Renal cortex interstitium (tissue), 11 donors: Measurements from ENCODE around the gene RNF19B. TPM values are rescaled to one million over a fixed set of nuclear protein-coding genes. Genes with fewer than 3 reads are reported as not detected.
"Not testable (repeated sequence)": the region's sequence is repeated elsewhere in the genome, so short reads cannot be mapped to it uniquely, and the experiment has no call there.

Source experiments
- DNase-seq, 11 donors: peaks; one replicate each; pipeline ENCODE4 v3.0.0-alpha.2; 2013; ENCODE audit warnings: low read depth in 9 of 11, low spot score in 4 of 11; ENCODE audit errors: extremely low read depth in 1 of 11
- polyA plus RNA-seq, 3 donors: library from polyadenylated mRNA; unstranded; fragments of 120-200 nt; gene quantifications; one replicate each; pipeline ENCODE4 v1.2.1, GENCODE V29; 2013; ENCODE audit not compliant: insufficient read length in 3 of 3

Gene RNF19B
- polyA plus RNA-seq, 3 donors = 16.6 to 17.4 (median 16.7) TPM

GRCh38 chr1:32977546-32978087, 13.0 kb upstream of the RNF19B start:
- DNase-seq = no peak

DNA sequence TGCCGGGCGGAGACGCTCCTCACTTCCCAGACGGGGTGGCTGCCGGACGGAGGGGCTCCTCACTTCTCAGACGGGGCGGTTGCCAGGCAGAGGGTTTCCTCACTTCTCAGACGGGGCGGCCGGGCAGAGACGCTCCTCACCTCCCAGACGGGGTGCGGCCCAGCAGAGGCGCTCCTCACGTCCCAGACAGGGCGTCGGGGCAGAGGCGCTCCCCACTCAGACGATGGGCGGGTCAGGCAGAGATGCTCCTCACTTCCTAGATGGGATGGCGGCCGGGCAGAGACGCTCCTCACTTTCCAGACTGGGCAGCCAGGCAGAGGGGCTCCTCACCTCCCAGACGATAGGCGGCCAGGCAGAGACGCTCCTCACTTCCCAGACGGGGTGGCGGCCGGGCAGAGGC, 10.4 kb upstream of the RNF19B start:
- DNase-seq = not testable (repeated sequence)

- DNase-seq = not testable (repeated sequence)
Observed at GRCh38 chr1:32973458-32973857, 8.8 kb upstream of the RNF19B start.

GRCh38 chr1:32972814-32973428, 8.3 kb upstream of the RNF19B start:
- peak in 9 of 11 donors; percentile 57 to 78 (median 70) for DNase-seq

- no peak for DNase-seq
Observed at GRCh38 chr1:32971576-32971975, 7.0 kb upstream of the RNF19B start.

DNA sequence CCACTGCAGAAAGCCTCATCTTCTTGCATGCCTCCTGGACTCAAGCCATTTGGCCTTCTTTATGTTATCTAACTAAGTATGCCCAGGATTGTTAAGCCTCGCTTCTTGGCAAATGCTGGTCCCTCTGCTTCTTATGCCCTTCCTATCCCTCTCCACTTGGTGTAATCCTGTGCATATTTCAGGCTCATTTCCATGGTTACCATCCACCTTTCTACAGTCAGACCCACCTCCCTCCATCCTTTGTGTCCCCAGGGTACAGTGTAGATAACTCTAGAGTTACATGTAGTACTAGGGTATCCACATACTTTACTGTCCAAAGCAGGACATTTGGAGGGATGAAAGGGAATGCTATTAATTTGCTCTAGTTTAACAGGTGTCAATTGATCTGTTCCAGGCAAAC, 6.5 kb upstream of the RNF19B start:
- no peak for DNase-seq

DNA sequence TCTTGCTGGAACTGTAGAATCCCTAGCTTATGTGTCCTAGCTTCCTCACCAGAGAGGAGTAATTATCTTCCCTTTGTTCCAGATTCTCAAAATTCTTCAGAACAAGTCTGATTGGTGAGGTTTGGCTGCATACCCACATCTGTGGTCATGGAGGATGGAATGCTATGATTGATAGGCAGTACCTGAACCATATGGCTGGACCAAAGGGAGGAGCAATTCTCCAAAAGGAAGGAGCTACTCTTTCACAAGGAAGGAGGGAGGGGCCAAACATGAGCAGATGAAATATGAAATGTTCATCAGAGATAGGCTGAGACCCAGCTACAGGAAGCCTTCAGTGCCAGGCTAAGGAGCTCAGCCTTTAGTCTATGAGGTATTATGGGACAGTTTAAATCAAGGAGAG, 5.0 kb upstream of the RNF19B start:
- no peak for DNase-seq

GRCh38 chr1:32967888-32968568, 3.4 kb upstream of the RNF19B start:
- DNase-seq = no peak

DNA sequence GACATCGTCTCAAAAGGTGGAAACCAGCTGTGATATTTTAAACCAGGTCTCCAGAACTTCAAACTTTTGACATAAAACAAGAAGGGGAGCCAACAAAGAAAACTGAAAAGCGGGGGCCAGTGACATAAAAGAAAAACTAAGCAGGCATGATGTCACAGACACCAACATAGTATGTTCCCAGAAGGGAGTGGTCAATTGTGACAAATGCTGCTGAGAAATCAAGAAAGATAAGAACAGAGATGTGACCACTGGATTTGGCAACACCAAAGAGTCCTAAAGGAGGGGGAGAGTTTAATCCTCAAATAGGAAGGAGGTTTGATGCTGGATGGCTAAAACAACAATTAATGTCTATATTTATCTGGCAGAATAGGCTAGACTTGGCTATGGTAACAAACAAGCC, 2.3 kb upstream of the RNF19B start:
- DNase-seq = no peak

- peak in 1 of 11 donors; percentile 29 for DNase-seq
Observed at GRCh38 chr1:32965251-32965747, 690 bp upstream of the RNF19B start.

DNA sequence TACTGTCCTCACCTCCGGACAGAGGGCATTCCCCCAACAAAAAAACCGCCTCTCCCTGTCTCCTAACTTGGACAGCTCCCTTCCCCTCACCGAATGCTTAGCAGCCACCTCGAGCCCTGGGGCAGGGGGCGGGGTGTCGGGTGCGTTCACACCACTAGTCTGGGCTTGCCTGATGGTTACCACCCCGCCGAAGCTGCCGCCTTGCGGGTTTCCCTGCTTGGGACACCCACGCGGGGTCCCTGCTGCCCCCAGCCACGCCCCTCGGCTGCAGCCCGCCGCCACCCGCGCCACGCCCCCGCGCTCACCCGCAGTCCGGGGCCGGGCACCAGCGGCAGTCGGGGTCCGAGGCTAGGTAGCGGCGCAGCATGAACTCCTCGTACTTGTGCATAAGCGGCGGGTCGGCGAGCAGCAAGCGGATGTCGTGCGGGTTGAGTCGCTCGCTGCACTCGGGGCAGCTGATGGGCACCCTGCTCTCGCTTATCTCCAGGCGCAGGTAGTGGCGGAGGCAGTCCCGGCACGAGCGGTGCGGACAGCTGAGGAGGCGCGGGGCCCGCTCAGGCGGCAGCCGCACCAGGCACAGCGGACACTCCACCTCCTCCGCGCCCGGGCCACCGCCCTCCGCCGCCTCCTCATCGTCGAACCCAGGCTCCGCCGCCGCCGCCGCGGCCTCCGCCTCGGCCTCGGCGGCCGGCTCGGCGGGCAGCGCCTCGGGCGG, 706 bp downstream of the RNF19B start:
- peak in 4 of 11 donors; percentile 32 to 43 (median 38) for DNase-seq

DNA sequence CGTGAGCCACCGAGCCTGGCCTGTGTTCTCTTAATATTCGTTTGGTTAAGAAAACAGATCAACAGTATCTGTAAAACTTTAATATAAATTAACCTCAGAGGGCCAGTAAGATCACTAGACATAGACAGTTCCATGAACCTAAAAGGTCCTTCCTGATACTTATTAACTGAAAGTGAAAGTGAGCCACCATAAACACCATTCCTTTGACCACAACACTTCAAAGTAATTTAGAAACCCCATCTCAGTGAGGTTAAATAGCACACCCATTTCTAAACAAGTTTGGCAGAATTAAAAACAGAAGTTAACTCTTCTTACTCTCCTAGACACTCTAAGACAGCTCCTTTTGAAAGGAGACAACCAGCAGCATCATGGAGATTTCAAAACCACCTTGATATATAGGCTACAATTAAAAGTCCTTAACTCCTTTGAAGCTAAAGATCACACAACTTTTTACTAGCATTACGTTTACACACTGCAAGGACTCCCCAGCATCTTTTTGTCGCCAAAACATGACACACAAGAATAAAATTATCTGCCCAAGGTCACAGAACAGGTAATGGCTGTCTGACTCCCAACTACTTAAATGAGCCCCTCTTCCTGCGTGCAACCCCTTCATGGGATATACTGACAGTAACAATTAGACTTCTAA, 2.2 kb downstream of the RNF19B start:
- DNase-seq = no peak

GRCh38 chr1:32960819-32961355, 3.7 kb downstream of the RNF19B start:
- DNase-seq = no peak

DNA sequence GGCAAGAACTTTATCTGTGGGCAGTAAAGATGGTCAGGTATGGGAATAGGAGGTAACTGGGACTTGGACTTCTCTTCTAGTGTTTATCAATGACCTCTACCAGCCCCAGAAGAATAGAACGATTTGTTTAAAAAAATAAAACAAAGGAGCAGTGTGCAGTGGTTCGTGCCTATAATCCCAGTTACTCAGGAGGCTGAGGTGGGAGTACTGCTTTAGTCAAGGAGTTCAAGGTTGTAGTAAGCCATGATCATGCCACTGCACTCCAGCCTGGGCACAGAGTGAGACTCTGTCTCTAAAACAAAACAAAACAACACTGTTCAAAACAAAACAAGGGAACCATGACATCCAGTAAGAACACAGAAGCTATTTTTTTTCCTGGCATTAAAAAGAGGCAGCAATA, 4.3 kb downstream of the RNF19B start:
- DNase-seq = no peak

GRCh38 chr1:32958827-32959226, 5.8 kb downstream of the RNF19B start:
- no peak for DNase-seq

- no peak for DNase-seq
Observed at GRCh38 chr1:32957017-32957416, 7.6 kb downstream of the RNF19B start.

GRCh38 chr1:32954168-32954567, 10.4 kb downstream of the RNF19B start:
- DNase-seq = no peak

- no peak for DNase-seq
Observed at GRCh38 chr1:32953495-32953894, 11.1 kb downstream of the RNF19B start.

- no peak for DNase-seq
Observed at GRCh38 chr1:32949519-32949918, 15.1 kb downstream of the RNF19B start.
